H9 (cell line): ENCODE measurements around the gene WDR64. TPM values are rescaled to one million over a fixed set of nuclear protein-coding genes. Genes with fewer than 3 reads are reported as not detected.

ENCODE experiments used
- DNase-seq: peaks from one replicate; pipeline ENCODE4 v3.0.0-alpha.2; 2017
- H2AFZ ChIP-seq: one replicate; pipeline ENCODE4 v1.6.1; 2013; ENCODE audit warnings: mild to moderate bottlenecking, low read length, control low read depth, moderate library complexity
- H2AK5ac ChIP-seq: 2 replicates; pipeline ENCODE4 v1.6.1; 2013; ENCODE audit warnings: low read length, control low read depth, mixed read lengths; ENCODE audit not compliant: insufficient read length
- H2BK120ac ChIP-seq: one replicate; pipeline ENCODE4 v1.6.1; 2013; ENCODE audit warnings: low read depth, mild to moderate bottlenecking, low read length, control low read depth, inconsistent platforms; ENCODE audit not compliant: poor library complexity, severe bottlenecking
- H2BK12ac ChIP-seq: 2 replicates; pipeline ENCODE4 v1.6.1; 2013; ENCODE audit warnings: low read length, control low read depth, mixed read lengths, low read depth; ENCODE audit not compliant: insufficient read length
- H2BK15ac ChIP-seq: 2 replicates; pipeline ENCODE4 v1.6.1; 2013; ENCODE audit warnings: low read depth, low read length, control low read depth
- H2BK20ac ChIP-seq: one replicate; pipeline ENCODE4 v1.6.1; 2013; ENCODE audit warnings: low read depth, mild to moderate bottlenecking, low read length, control low read depth, inconsistent platforms; ENCODE audit not compliant: poor library complexity, severe bottlenecking
- H2BK5ac ChIP-seq: 2 replicates; pipeline ENCODE4 v1.6.1; 2013; ENCODE audit warnings: low read length, control low read depth, mixed read lengths; ENCODE audit not compliant: insufficient read length
- H3K14ac ChIP-seq: 2 replicates; pipeline ENCODE4 v1.6.1; 2013; ENCODE audit warnings: low read length, control low read depth; ENCODE audit not compliant: insufficient read depth
- H3K18ac ChIP-seq: 2 replicates; pipeline ENCODE4 v1.6.1; 2013; ENCODE audit warnings: low read depth, mild to moderate bottlenecking, mixed read lengths, low read length, control low read depth; ENCODE audit not compliant: insufficient read length
- H3K23ac ChIP-seq: 2 replicates; pipeline ENCODE4 v1.6.1; 2013; ENCODE audit warnings: low read length, control low read depth, mixed read lengths, low read depth; ENCODE audit not compliant: insufficient read length
- H3K23me2 ChIP-seq: 2 replicates; pipeline ENCODE4 v1.6.1; 2013; ENCODE audit warnings: low read depth, mild to moderate bottlenecking, mixed read lengths, low read length, control low read depth; ENCODE audit not compliant: insufficient read length, poor library complexity, severe bottlenecking
- H3K27ac ChIP-seq: 2 replicates; pipeline ENCODE4 v1.5.1; 2013; ENCODE audit warnings: low read length, control low read depth, mixed read lengths, low read depth; ENCODE audit not compliant: insufficient read length
- H3K27me3 ChIP-seq: 2 replicates; pipeline ENCODE4 v1.6.1; 2013; ENCODE audit warnings: low read length, control low read depth, inconsistent platforms; ENCODE audit not compliant: insufficient read depth
- H3K4ac ChIP-seq: 2 replicates; pipeline ENCODE4 v1.6.1; 2013; ENCODE audit warnings: low read depth, mild to moderate bottlenecking, control low read depth, inconsistent platforms, low read length, moderate library complexity
- H3K4me1 ChIP-seq: 2 replicates; pipeline ENCODE4 v1.6.1; 2013; ENCODE audit warnings: low read length, control low read depth, inconsistent platforms; ENCODE audit not compliant: insufficient read depth
- H3K4me2 ChIP-seq: 2 replicates; pipeline ENCODE4 v1.6.1; 2013; ENCODE audit warnings: low read length, control low read depth, mixed read lengths; ENCODE audit not compliant: insufficient read length, insufficient read depth
- H3K56ac ChIP-seq: 2 replicates; pipeline ENCODE4 v1.6.1; 2013; ENCODE audit warnings: low read depth, mild to moderate bottlenecking, mixed read lengths, low read length, control low read depth; ENCODE audit not compliant: insufficient read length
- H3K79me1 ChIP-seq: 2 replicates; pipeline ENCODE4 v1.6.1; 2013; ENCODE audit warnings: low read depth, mild to moderate bottlenecking, moderate library complexity, low read length, control low read depth, inconsistent platforms; ENCODE audit not compliant: insufficient read depth, poor library complexity, severe bottlenecking
- H3K79me2 ChIP-seq: 2 replicates; pipeline ENCODE4 v1.6.1; 2013; ENCODE audit warnings: low read length, control low read depth, inconsistent platforms; ENCODE audit not compliant: insufficient read depth
- H3K9ac ChIP-seq: 2 replicates; pipeline ENCODE4 v1.6.1; 2013; ENCODE audit warnings: low read length, control low read depth, mixed read lengths; ENCODE audit not compliant: insufficient read length; ENCODE audit errors: extremely low read depth
- H3K9me3 ChIP-seq: one replicate; pipeline ENCODE4 v1.6.1; 2013; ENCODE audit warnings: low read depth, low read length, inconsistent platforms; ENCODE audit not compliant: control insufficient read depth
- H3T11ph ChIP-seq: one replicate; pipeline ENCODE4 v1.6.1; 2013; ENCODE audit warnings: mild to moderate bottlenecking, low read length, control low read depth, inconsistent platforms
- H4K20me1 ChIP-seq: one replicate; pipeline ENCODE4 v1.6.1; 2013; ENCODE audit not compliant: control insufficient read depth, insufficient read length, insufficient read depth
- H4K5ac ChIP-seq: 2 replicates; pipeline ENCODE4 v1.6.1; 2013; ENCODE audit warnings: low read depth, mild to moderate bottlenecking, mixed read lengths, low read length, control low read depth; ENCODE audit not compliant: insufficient read length
- H4K8ac ChIP-seq: replicated peaks from 2 replicates; pipeline ENCODE4 v1.6.1; 2013; ENCODE audit warnings: low read length, control low read depth, mixed read lengths, low read depth; ENCODE audit not compliant: insufficient read length
- H4K91ac ChIP-seq: 2 replicates; pipeline ENCODE4 v1.6.1; 2013; ENCODE audit warnings: low read depth, mild to moderate bottlenecking, moderate library complexity, mixed read lengths, low read length, control low read depth; ENCODE audit not compliant: insufficient read length
- H3K27ac Mint-ChIP-seq, 3 experiments: 2 replicates in 2 of 3; 3 replicates in 1 of 3; pipeline ENCODE4 v1.8.0; 2020 to 2021; ENCODE audit warnings: mixed read lengths in 3 of 3, mild to moderate bottlenecking in 1 of 3, moderate library complexity in 1 of 3
- H3K27me3 Mint-ChIP-seq: 2 replicates; pipeline ENCODE4 v1.8.0; 2021; ENCODE audit warnings: low read depth, mild to moderate bottlenecking, moderate library complexity, mixed read lengths
- H3K36me3 Mint-ChIP-seq, 3 experiments: 2 replicates in 2 of 3; 3 replicates in 1 of 3; pipeline ENCODE4 v1.8.0; 2020 to 2021; ENCODE audit warnings: low read depth in 3 of 3, mixed read lengths in 3 of 3; ENCODE audit not compliant: insufficient read depth in 1 of 3
- H3K4me1 Mint-ChIP-seq, 2 experiments: 2 replicates each; pipeline ENCODE4 v1.8.0; 2020; ENCODE audit warnings: mixed read lengths in 2 of 2
- H3K4me3 Mint-ChIP-seq, 2 experiments: 2 replicates in 1 of 2; 3 replicates in 1 of 2; pipeline ENCODE4 v1.8.0; 2020 to 2021; ENCODE audit warnings: mild to moderate bottlenecking in 2 of 2, mixed read lengths in 2 of 2, moderate library complexity in 1 of 2
- H3K9me3 Mint-ChIP-seq, 2 experiments: 2 replicates in 1 of 2; 3 replicates in 1 of 2; pipeline ENCODE4 v1.8.0; 2020; ENCODE audit warnings: mild to moderate bottlenecking in 2 of 2, mixed read lengths in 2 of 2, moderate library complexity in 1 of 2
- CTCF ChIP-seq: fragments of 200-600 bp; sonication (generic); conservative IDR thresholded peaks from 3 replicates; pipeline ENCODE4 v1.8.0; 2021; ENCODE audit warnings: antibody characterized with exemption, mild to moderate bottlenecking
- WGBS: extraction: QIAGEN DNeasy Blood & Tissue Kit; methylation state at CpG from one replicate; pipeline ENCODE4 v1.1.7; 2013; ENCODE audit warnings: missing lambda C conversion rate, low lambda C conversion rate, mixed read lengths; ENCODE audit not compliant: insufficient read length; ENCODE audit errors: extremely low coverage; 5-methylcytosine and 5-hydroxymethylcytosine counted together
- total RNA-seq: library from RNA; stranded (reverse); gene quantifications from 2 replicates; pipeline ENCODE4 v1.2.1, GENCODE V29; 2021

The WDR64 gene
- total RNA-seq, 1 experiment from 2014 or later: not detected

- no CpG with 5 or more reads among the region's 20 CpGs for WGBS
These were observed 97.2 kb downstream of the WDR64 start for GRCh38 chr1:241749041-241749944.

More at GRCh38 chr1:241749041-241749944, 97.2 kb downstream of the WDR64 start:
- DNase-seq: no peak
- H3K27ac Mint-ChIP-seq: no peak overlapping the region; a peak in 1 of 7 replicates
- H4K20me1 ChIP-seq: no peaks in the 10 kb centered on the region
- no peak overlapping the region for H3K9ac ChIP-seq
- H3K4me1 Mint-ChIP-seq: peaks cover 21 to 24% of the 10 kb centered on the region in 2 experiments
- H4K91ac ChIP-seq: no peak overlapping the region
- no peaks in the 10 kb centered on the region for H3K27me3 ChIP-seq
- no peak overlapping the region for H2BK5ac ChIP-seq
- no peak for TF ChIP-seq CTCF
- H2AFZ ChIP-seq: no peak overlapping the region
- no peaks in the 10 kb centered on the region for H3K79me2 ChIP-seq
- no peaks in the 10 kb centered on the region for H3K27me3 Mint-ChIP-seq
- no peak overlapping the region for H3K56ac ChIP-seq
- H4K8ac ChIP-seq: no peak overlapping the region
- no peak overlapping the region for H3K4ac ChIP-seq
- H2AK5ac ChIP-seq: no peak overlapping the region
- H3K23ac ChIP-seq: no peak overlapping the region
- H4K5ac ChIP-seq: no peak overlapping the region
- no peak overlapping the region for H2BK15ac ChIP-seq
- no peaks in the 10 kb centered on the region for H3K36me3 Mint-ChIP-seq
- no peaks in the 10 kb centered on the region for H3K9me3 ChIP-seq
- H3K4me3 Mint-ChIP-seq: no peak overlapping the region
- H2BK20ac ChIP-seq: no peak overlapping the region
- no peak overlapping the region for H3K18ac ChIP-seq
- peaks cover 5% of the 10 kb centered on the region; the same call in 1 of the 2 replicates for H3K4me1 ChIP-seq
- no peak overlapping the region for H3K14ac ChIP-seq
- H3K23me2 ChIP-seq: no peaks in the 10 kb centered on the region
- H2BK12ac ChIP-seq: no peak overlapping the region
- no peak overlapping the region for H3T11ph ChIP-seq
- no peak overlapping the region for H3K4me2 ChIP-seq
- H3K27ac ChIP-seq: no peak overlapping the region
- H3K79me1 ChIP-seq: no peaks in the 10 kb centered on the region
- H2BK120ac ChIP-seq: no peak overlapping the region
- no peaks in the 10 kb centered on the region for H3K9me3 Mint-ChIP-seq
